CD4-positive, alpha-beta T cell (primary cell): ENCODE data around the gene DUOX2. TPM values are rescaled to one million over a fixed set of nuclear protein-coding genes. Genes with fewer than 3 reads are reported as not detected.

Source experiments
- ATAC-seq: fragments of 200-7000 bp; cut with Tn5 transposase; one replicate; pipeline ENCODE4 v1.10.0; 2022; ENCODE audit warnings: mild to moderate bottlenecking; ENCODE audit not compliant: poor library complexity
- CTCF ChIA-PET: fragments of 350-600 bp; sonication (Branson Sonifier 250); formaldehyde crosslinking; loops from one replicate; lab custom pipeline; 2021; ENCODE audit warnings: antibody characterized with exemption, inconsistent platforms; lab: Charles Lee
- POLR2A ChIA-PET: fragments of 350-600 bp; sonication (Branson Sonifier 250); formaldehyde crosslinking; loops from one replicate; lab custom pipeline; 2021; ENCODE audit warnings: antibody characterized with exemption, inconsistent platforms; lab: Charles Lee
- DNase-seq, 14 experiments: peaks; one replicate each; pipeline ENCODE4 v3.0.0-alpha.2; 2013 to 2020; ENCODE audit warnings: mixed read lengths in 2 of 14
- H3K27ac ChIP-seq, 2 donors: one replicate each; pipeline versions ENCODE4 v1.5.1 to v1.7.0; 2013; ENCODE audit warnings: low read length in 2 of 2, low read depth in 1 of 2, mild to moderate bottlenecking in 1 of 2
- H3K27me3 ChIP-seq, 2 experiments: 1 replicate in 1 of 2; 2 replicates in 1 of 2; pipeline versions ENCODE4 v1.6.1 to v1.7.0; 2013; ENCODE audit warnings: low read length in 2 of 2, control low read depth in 1 of 2, mild to moderate bottlenecking in 1 of 2, moderate library complexity in 1 of 2; ENCODE audit not compliant: insufficient read depth in 2 of 2, control insufficient read depth in 1 of 2
- H3K36me3 ChIP-seq: one replicate; pipeline ENCODE4 v1.6.1; 2013; ENCODE audit warnings: low read length, control low read depth; ENCODE audit not compliant: insufficient read depth
- H3K4me1 ChIP-seq: one replicate; pipeline ENCODE4 v1.6.1; 2013; ENCODE audit warnings: low read length, control low read depth; ENCODE audit not compliant: insufficient read depth
- H3K4me3 ChIP-seq: one replicate; pipeline ENCODE4 v1.5.1; 2013; ENCODE audit warnings: mild to moderate bottlenecking, low read length, moderate library complexity
- H3K9me3 ChIP-seq, 2 experiments: 1 replicate in 1 of 2; 2 replicates in 1 of 2; pipeline versions ENCODE4 v1.6.1 to v1.7.0; 2013; ENCODE audit warnings: low read length in 2 of 2, mild to moderate bottlenecking in 2 of 2, control low read depth in 1 of 2, moderate library complexity in 1 of 2; ENCODE audit not compliant: control insufficient read depth in 1 of 2, insufficient read depth in 1 of 2
- H3K27ac Mint-ChIP-seq: one replicate; pipeline ENCODE4 v1.8.0; 2020; ENCODE audit warnings: mixed read lengths
- H3K27me3 Mint-ChIP-seq: one replicate; pipeline ENCODE4 v1.8.0; 2021; ENCODE audit warnings: mixed read lengths
- H3K36me3 Mint-ChIP-seq: one replicate; pipeline ENCODE4 v1.8.0; 2021; ENCODE audit warnings: low read depth, mixed read lengths
- H3K4me1 Mint-ChIP-seq: one replicate; pipeline ENCODE4 v1.8.0; 2021; ENCODE audit warnings: low read depth, mixed read lengths
- H3K4me3 Mint-ChIP-seq: one replicate; pipeline ENCODE4 v1.8.0; 2020; ENCODE audit warnings: mild to moderate bottlenecking, mixed read lengths
- H3K9me3 Mint-ChIP-seq: one replicate; pipeline ENCODE4 v1.8.0; 2020; ENCODE audit warnings: mixed read lengths
- intact Hi-C, 2 experiments: fragments of 100-400 bp; cut with DNase I in 1 of 2; cut with micrococcal nuclease in 1 of 2; formaldehyde crosslinking; loops; one replicate each; pipeline versions ENCODE4 v1.15.1 to v1.9.0; 2023 to 2025; cut with DNase I, micrococcal nuclease
- total RNA-seq, 174 experiments: library from RNA in 2 of 174; stranded (reverse) in 2 of 174; gene quantifications; one replicate each; pipeline ENCODE4 v1.2.3 and lab custom pipeline; 2021 to 2026
- TF ChIP-seq, protein P1 (sequence below): fragments of 200-600 bp; IDR thresholded peaks from one replicate; pipeline ENCODE4 v1.8.0; 2022; ENCODE audit warnings: antibody characterized with exemption, mild to moderate bottlenecking

DUOX2 gene
- total RNA-seq, 2 experiments from 2014 or later = 0.05 to 0.08 TPM

- Mint-ChIP-seq H3K27me3 (no peaks in the 10 kb centered on the region), H3K4me1 (no peaks in the 10 kb centered on the region), H3K9me3 (no peaks in the 10 kb centered on the region), H3K36me3 (no peaks in the 10 kb centered on the region), H3K27ac (no peak overlapping the region), H3K4me3 (no peak overlapping the region)
- ATAC-seq (no peak), DNase-seq (no peak)
- Histone ChIP-seq H3K27ac (no peak overlapping the region), H3K4me3 (no peak overlapping the region), H3K4me1 (no peaks in the 10 kb centered on the region), H3K27me3 (no peaks in the 10 kb centered on the region), H3K36me3 (no peaks in the 10 kb centered on the region), H3K9me3 (no peaks in the 10 kb centered on the region)
- ChIA-PET CTCF (interaction anchor here (0.9 kb wide), 1 partner anchor 21 kb away, joined by 3 read pairs; no protein-coding TSS in a partner anchor), POLR2A (no interaction called here)
- intact Hi-C loops = no loop called here
- TF ChIP-seq, protein P1, sequence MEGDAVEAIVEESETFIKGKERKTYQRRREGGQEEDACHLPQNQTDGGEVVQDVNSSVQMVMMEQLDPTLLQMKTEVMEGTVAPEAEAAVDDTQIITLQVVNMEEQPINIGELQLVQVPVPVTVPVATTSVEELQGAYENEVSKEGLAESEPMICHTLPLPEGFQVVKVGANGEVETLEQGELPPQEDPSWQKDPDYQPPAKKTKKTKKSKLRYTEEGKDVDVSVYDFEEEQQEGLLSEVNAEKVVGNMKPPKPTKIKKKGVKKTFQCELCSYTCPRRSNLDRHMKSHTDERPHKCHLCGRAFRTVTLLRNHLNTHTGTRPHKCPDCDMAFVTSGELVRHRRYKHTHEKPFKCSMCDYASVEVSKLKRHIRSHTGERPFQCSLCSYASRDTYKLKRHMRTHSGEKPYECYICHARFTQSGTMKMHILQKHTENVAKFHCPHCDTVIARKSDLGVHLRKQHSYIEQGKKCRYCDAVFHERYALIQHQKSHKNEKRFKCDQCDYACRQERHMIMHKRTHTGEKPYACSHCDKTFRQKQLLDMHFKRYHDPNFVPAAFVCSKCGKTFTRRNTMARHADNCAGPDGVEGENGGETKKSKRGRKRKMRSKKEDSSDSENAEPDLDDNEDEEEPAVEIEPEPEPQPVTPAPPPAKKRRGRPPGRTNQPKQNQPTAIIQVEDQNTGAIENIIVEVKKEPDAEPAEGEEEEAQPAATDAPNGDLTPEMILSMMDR = no peak
Observed at GRCh38 chr15:45147606-45148005, 33.6 kb upstream of the DUOX2 start.

DNA sequence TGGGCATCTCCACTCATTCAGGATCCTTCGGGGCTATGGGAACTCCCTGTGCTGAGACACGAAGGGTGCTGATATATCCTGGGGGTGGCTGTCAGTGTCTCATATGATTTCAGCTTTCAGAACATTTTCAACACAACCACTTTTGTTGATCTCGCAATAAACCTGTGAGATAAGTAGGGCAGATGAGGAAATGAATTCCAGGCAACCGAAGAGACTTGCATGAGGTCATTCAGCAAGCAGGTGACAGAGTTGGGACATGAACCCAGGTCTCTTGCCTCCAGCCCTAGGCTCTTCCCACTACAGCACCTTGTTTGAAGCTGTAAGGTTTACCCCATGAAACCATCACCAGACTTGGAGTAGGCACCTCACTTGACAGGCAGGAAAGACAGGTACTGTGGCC is 32.4 kb upstream of the DUOX2 start:
- Histone ChIP-seq H3K36me3 (no peaks in the 10 kb centered on the region), H3K4me3 (no peak overlapping the region), H3K27me3 (no peaks in the 10 kb centered on the region), H3K4me1 (no peaks in the 10 kb centered on the region), H3K9me3 (no peaks in the 10 kb centered on the region), H3K27ac (no peak overlapping the region)
- Mint-ChIP-seq H3K9me3 (no peaks in the 10 kb centered on the region), H3K27ac (no peak overlapping the region), H3K36me3 (no peaks in the 10 kb centered on the region), H3K4me1 (no peaks in the 10 kb centered on the region), H3K27me3 (no peaks in the 10 kb centered on the region), H3K4me3 (no peak overlapping the region)
- intact Hi-C loops = no loop called here
- POLR2A ChIA-PET = no interaction called here
- ATAC-seq = no peak
- CTCF ChIA-PET = no interaction called here
- no peak for DNase-seq
- TF ChIP-seq, protein P1 = no peak

GRCh38 chr15:45144775-45145174 is 30.8 kb upstream of the DUOX2 start:
- H3K4me3 ChIP-seq = no peak overlapping the region
- H3K27me3 ChIP-seq = peaks cover 0 to 2% of the 10 kb centered on the region in 2 experiments
- ChIA-PET CTCF (no interaction called here), POLR2A (no interaction called here)
- Mint-ChIP-seq H3K27me3 (no peaks in the 10 kb centered on the region), H3K9me3 (no peaks in the 10 kb centered on the region), H3K27ac (no peak overlapping the region), H3K4me1 (no peaks in the 10 kb centered on the region), H3K4me3 (no peak overlapping the region), H3K36me3 (no peaks in the 10 kb centered on the region)
- TF ChIP-seq, protein P1 = no peak
- no peak overlapping the region for H3K27ac ChIP-seq
- no peak for ATAC-seq
- DNase-seq = no peak
- H3K36me3 ChIP-seq = no peaks in the 10 kb centered on the region
- intact Hi-C loops = no loop called here
- no peaks in the 10 kb centered on the region for H3K4me1 ChIP-seq
- H3K9me3 ChIP-seq = no peaks in the 10 kb centered on the region
